Measurements from ENCODE around the gene GPATCH4. TPM values are rescaled to one million over a fixed set of nuclear protein-coding genes. Genes with fewer than 3 reads are reported as not detected.

Gene GPATCH4
- total and polyA plus RNA-seq, 4 donors, result 7.6 to 23.6 (median 16.3) TPM

- H3K4me1 ChIP-seq (ENCODE audit: control insufficient read depth in 4 of 4, insufficient read depth in 4 of 4, low read length in 3 of 4), result peaks cover 4 to 20% (median 11%) of the 10 kb centered on the region in 4 donors
- 93% methylated on average over 3 of the region's 3 CpGs for WGBS
These were observed 4.9 kb downstream of the GPATCH4 start for GRCh38 chr1:156596426-156596825.

More at GRCh38 chr1:156596426-156596825, 4.9 kb downstream of the GPATCH4 start:
- TF ChIP-seq MAX (IDR thresholded peaks at IDR 0.05) (no peak), ATF3 (IDR thresholded peaks at IDR 0.05) (no peak), NR2F2 (IDR thresholded peaks at IDR 0.05) (no peak), ZBTB33 (IDR thresholded peaks at IDR 0.05) (no peak), REST (IDR thresholded peaks at IDR 0.05) (no peak), RXRA (IDR thresholded peaks at IDR 0.05) (no peak), FOXA2 (IDR thresholded peaks at IDR 0.05) (no peak), CTCF (IDR thresholded peaks at IDR 0.05; ENCODE audit: low read depth, low read length, missing input control) (no peak), FOXA1 (IDR thresholded peaks at IDR 0.05) (no peak), RAD21 (IDR thresholded peaks at IDR 0.05) (no peak), TAF1 (conservative IDR thresholded peaks at IDR 0.05) (no peak), HNF4G (IDR thresholded peaks at IDR 0.05) (no peak), JUND (IDR thresholded peaks at IDR 0.05) (no peak), EGR1 (IDR thresholded peaks at IDR 0.05; ENCODE audit: low read depth in 2 of 2) (no peak), SP1 (IDR thresholded peaks at IDR 0.05) (no peak), HNF4A (conservative IDR thresholded peaks at IDR 0.05) (no peak)
- no peak overlapping the region for H3K27ac ChIP-seq (ENCODE audit: low read depth in 1 of 2, low read length in 2 of 2)
- no peak overlapping the region for H3K9ac ChIP-seq (ENCODE audit: low read depth in 1 of 2, low read length in 2 of 2)
- peaks cover 7 to 38% (median 17%) of the 10 kb centered on the region in 4 donors for H3K36me3 ChIP-seq (ENCODE audit: control insufficient read depth in 4 of 4, insufficient read depth in 3 of 4, low read depth in 1 of 4, low read length in 3 of 4)
- no peak for DNase-seq (ENCODE audit: low spot score)
- H3K4me3 ChIP-seq (ENCODE audit: low read depth in 1 of 3, low read length in 3 of 3), result no peak overlapping the region
- no peaks in the 10 kb centered on the region for H3K27me3 ChIP-seq (ENCODE audit: control insufficient read depth in 4 of 4, insufficient read depth in 4 of 4, low read length in 3 of 4)
- no peaks in the 10 kb centered on the region for H3K9me3 ChIP-seq (ENCODE audit: control insufficient read depth in 4 of 4, low read length in 3 of 4)

All from liver (tissue), 9 donors.